ENCODE measurements around the gene COL4A1. TPM values are rescaled to one million over a fixed set of nuclear protein-coding genes. Genes with fewer than 3 reads are reported as not detected.

COL4A1 gene
- total and polyA plus RNA-seq, 12 donors = 83.3 to 342 (median 147) TPM

GRCh38 chr13:110182003-110182402, 125.0 kb downstream of the COL4A1 start:
- WGBS, 2 donors = 85 to 95% methylated on average over 11 of the region's 11 CpGs

DNA sequence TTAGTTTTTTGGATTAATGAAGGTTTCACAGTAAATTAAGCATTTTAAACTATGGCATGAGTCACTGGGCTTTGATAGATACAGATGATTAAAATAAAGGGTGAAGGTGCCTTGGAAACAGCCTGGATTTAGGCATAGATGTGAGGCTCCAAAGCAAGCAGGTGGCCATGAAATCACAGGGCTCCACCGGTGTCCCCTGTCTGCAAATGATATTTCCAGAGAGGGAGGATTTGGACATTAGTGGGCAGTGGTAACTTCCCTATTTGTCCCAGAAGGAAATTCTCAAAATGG, 127.2 kb downstream of the COL4A1 start:
- TF ChIP-seq, protein P1, sequence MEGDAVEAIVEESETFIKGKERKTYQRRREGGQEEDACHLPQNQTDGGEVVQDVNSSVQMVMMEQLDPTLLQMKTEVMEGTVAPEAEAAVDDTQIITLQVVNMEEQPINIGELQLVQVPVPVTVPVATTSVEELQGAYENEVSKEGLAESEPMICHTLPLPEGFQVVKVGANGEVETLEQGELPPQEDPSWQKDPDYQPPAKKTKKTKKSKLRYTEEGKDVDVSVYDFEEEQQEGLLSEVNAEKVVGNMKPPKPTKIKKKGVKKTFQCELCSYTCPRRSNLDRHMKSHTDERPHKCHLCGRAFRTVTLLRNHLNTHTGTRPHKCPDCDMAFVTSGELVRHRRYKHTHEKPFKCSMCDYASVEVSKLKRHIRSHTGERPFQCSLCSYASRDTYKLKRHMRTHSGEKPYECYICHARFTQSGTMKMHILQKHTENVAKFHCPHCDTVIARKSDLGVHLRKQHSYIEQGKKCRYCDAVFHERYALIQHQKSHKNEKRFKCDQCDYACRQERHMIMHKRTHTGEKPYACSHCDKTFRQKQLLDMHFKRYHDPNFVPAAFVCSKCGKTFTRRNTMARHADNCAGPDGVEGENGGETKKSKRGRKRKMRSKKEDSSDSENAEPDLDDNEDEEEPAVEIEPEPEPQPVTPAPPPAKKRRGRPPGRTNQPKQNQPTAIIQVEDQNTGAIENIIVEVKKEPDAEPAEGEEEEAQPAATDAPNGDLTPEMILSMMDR (IDR thresholded peaks at IDR 0.05) = no peak
- no peaks in the 10 kb centered on the region for H3K27me3 ChIP-seq
- no peak for DNase-seq
- no peaks in the 10 kb centered on the region for H3K4me1 ChIP-seq
- no peak for ATAC-seq
- no peak overlapping the region for H3K27ac ChIP-seq
- WGBS, 2 donors = 65 to 84% methylated on average over 1 of the region's 1 CpG
- intact Hi-C loops (cut with DNase I) = no loop called here
- H3K36me3 ChIP-seq = peaks cover 16 to 100% (median 89%) of the 10 kb centered on the region in 9 donors
- no peaks in the 10 kb centered on the region for H3K9me3 ChIP-seq
- no peak overlapping the region for H3K4me3 ChIP-seq

More at GRCh38 chr13:110182003-110182402, 125.0 kb downstream of the COL4A1 start:
- no peaks in the 10 kb centered on the region for H3K9me3 ChIP-seq
- DNase-seq (no peak), ATAC-seq (peak in 2 of 8 donors; percentile 5 to 18)
- peaks cover 9 to 100% (median 81%) of the 10 kb centered on the region in 9 donors for H3K36me3 ChIP-seq
- H3K4me3 ChIP-seq = no peak overlapping the region
- TF ChIP-seq, protein P1 (IDR thresholded peaks at IDR 0.05) = no peak
- H3K27ac ChIP-seq = no peak overlapping the region
- H3K4me1 ChIP-seq = peaks cover 0 to 3% (median 0%) of the 10 kb centered on the region in 9 donors
- H3K27me3 ChIP-seq = no peaks in the 10 kb centered on the region
- intact Hi-C loops (cut with DNase I) = no loop called here

- no peak for DNase-seq
- Histone ChIP-seq H3K4me1 (no peaks in the 10 kb centered on the region), H3K4me3 (no peak overlapping the region), H3K27ac (no peak overlapping the region), H3K36me3 (peaks cover 20 to 100% (median 94%) of the 10 kb centered on the region in 9 donors), H3K27me3 (no peaks in the 10 kb centered on the region), H3K9me3 (no peaks in the 10 kb centered on the region)
- intact Hi-C loops (cut with DNase I) = no loop called here
- 92 to 93% methylated on average over 16 of the region's 16 CpGs for WGBS, 2 donors
- ATAC-seq = peak in 1 of 8 donors; percentile 7
- TF ChIP-seq, protein P1 (IDR thresholded peaks at IDR 0.05) = no peak
These were observed 127.7 kb downstream of the COL4A1 start for GRCh38 chr13:110179116-110179856.

- ATAC-seq (no peak), DNase-seq (no peak)
- intact Hi-C loops (cut with DNase I) = no loop called here
- H3K27ac ChIP-seq = no peak overlapping the region
- TF ChIP-seq, protein P1 (IDR thresholded peaks at IDR 0.05) = no peak
- peaks cover 0 to 6% (median 0%) of the 10 kb centered on the region in 11 donors for H3K9me3 ChIP-seq
- H3K4me1 ChIP-seq = no peaks in the 10 kb centered on the region
- H3K27me3 ChIP-seq = no peaks in the 10 kb centered on the region
- no peak overlapping the region for H3K4me3 ChIP-seq
- WGBS, 2 donors = 94% methylated on average over 8 of the region's 8 CpGs
- H3K36me3 ChIP-seq = peaks cover 11 to 100% (median 99%) of the 10 kb centered on the region in 9 donors
These were observed 129.2 kb downstream of the COL4A1 start for GRCh38 chr13:110177790-110178189.
